Activated CD8-positive, alpha-beta memory T cell treated with anti-CD3 and anti-CD28 coated beads, Interleukin-2, amount 50 U/mL, for 4 hours (primary cell): ENCODE results near the gene RNF40.

Source experiments
- DNase-seq: peaks from one replicate; pipeline ENCODE4 v3.0.0-alpha.2; 2020

Gene RNF40

DNA sequence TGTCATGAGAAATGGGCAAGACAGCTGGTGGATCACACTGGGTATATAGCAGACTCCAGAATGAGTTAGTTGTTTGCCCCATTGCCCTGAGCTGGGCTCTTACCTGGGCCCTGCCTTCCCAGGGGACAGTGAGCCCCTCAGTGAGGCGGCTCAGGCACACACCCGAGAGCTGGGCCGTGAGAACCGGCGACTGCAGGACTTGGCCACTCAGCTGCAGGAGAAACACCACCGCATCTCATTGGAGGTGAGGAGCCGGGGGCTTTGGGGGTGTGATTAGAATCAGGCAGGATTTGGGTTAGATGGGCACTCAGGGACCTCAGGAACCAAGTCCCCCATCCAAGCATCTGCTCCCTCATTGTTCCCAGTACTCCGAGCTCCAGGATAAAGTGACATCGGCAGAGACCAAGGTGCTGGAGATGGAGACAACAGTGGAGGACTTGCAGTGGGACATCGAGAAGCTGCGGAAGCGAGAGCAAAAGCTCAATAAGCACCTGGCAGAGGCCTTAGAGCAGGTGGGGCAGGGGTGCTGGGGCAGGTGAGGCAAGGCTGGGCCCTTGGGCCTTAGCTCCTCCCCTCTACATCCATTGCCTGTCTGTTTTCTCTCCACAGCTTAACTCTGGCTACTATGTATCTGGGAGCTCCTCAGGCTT lies 2.8 kb downstream of the RNF40 start:
- DNase-seq = no peak

DNA sequence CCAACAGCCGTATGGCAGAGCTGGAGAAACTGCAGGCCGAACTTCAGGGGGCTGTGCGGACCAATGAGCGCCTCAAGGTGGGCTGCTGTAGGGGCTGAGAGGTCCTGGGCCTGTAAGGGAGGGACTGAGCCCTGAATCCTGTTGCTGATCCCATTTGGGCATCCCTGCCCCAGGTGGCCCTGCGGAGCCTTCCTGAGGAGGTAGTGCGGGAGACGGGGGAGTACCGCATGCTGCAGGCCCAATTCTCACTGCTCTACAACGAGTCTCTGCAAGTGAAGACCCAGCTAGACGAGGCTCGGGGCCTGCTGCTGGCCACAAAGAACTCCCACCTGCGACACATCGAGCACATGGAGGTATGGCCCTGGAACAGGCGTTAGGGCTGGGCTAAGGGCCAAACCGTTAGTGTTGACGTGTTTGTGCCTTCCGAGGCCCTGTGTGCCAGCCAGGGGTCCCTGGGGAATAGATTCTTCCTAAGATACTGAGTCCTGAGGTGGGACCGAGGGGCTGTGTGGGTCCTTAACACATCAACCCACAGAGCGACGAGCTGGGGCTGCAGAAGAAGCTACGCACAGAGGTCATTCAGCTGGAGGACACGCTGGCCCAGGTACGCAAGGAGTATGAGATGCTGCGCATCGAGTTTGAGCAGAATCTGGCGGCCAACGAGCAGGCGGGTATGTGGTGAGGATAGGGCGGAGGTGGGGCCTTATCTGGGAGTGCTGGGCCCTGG lies 4.2 kb downstream of the RNF40 start:
- DNase-seq = no peak

DNA sequence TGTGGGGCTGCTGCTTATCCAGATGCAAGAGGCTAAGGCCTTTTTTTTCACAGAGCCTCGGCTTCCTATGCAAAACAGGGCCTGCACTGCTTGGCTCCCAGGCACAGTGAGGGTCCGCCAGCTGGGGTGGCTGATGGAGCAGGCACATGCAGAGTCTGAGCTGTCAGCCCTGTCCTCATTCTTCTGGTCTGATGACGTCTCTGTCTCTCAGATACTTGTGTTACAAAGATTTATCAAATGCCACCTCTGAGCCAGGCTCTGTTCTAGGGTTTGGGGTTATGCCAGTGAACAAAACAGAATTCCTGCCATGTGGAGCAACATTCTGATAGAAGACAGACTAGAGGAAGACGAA lies 4.8 kb downstream of the RNF40 start:
- DNase-seq = no peak

DNA sequence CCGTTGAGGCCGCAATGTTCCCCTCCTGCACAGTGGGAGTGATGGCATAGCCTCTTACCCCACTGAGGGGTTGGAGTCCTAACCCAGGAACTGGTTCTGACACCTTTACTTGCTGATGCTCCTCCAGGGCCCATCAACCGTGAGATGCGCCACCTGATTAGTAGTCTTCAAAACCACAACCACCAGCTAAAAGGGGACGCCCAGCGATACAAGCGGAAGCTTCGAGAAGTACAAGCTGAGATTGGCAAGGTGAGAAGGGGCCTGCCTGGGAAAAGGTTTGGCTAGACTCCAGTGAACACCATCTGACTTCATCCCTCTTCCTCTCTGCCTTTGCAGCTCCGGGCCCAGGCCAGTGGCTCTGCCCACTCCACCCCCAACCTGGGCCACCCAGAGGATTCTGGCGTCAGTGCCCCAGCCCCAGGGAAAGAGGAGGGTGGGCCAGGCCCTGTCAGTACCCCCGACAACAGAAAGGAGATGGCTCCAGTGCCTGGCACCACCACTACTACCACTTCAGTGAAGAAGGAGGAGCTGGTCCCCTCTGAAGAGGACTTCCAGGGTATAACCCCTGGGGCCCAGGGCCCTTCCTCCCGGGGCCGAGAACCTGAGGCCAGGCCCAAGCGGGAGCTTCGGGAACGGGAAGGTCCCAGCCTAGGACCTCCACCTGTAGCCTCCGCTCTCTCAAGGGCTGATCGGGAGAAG lies 5.8 kb downstream of the RNF40 start:
- DNase-seq = no peak

DNA sequence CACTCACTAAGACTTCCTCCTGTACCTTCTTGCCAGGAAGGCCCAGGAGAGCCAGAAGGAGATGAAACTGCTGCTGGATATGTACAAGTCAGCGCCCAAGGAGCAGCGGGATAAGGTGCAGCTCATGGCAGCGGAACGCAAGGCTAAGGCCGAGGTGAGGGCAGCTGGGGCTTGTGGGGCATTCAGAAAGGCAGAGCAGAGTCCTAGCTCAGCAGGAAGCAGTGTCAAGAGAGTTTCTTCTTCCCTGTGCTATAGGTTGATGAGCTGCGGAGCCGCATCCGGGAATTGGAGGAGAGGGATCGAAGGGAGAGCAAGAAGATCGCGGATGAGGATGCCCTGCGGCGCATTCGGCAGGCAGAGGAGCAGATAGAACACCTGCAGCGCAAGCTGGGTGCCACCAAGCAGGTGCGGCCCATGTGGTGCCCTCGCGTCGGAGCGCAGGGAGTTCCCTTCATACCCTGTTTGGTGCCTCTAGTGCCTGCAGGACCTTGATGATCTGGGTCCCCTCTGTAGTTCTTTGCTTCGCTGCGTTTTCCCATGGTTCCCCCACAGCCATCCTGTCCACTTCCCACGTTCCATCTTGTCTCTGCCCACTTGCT lies 6.6 kb downstream of the RNF40 start:
- no peak for DNase-seq

DNA sequence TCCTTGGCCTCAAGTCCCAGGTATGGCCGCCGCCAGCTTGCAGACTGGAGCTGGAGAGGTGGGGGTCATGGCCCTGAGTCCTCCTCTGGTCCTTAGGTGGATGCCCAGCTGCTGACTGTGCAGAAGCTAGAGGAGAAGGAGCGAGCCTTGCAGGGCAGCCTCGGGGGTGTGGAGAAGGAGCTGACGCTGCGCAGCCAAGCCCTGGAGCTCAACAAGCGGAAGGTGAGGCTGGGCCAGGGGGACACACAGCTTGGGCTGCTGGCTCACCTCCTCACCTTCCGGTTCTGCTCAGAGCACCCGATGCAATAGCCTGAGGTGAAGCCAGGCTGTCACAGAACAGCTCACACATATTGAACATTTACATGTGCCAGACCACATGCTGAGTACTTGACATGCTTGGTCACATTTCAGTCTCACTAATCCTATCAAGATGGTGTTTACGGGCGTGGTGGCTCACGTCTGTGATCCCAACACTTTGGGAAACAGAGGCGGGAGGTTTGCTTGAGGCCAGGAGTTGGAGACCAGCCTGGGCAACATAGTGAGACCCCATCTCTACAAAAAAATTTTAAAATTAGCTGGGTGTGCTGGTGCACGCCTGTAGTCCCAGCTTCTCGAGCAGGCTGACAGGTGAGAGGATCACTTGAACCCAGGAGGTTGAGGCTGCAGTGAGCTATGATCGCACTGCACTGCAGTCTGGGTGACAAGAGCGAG lies 7.4 kb downstream of the RNF40 start:
- DNase-seq = no peak

DNA sequence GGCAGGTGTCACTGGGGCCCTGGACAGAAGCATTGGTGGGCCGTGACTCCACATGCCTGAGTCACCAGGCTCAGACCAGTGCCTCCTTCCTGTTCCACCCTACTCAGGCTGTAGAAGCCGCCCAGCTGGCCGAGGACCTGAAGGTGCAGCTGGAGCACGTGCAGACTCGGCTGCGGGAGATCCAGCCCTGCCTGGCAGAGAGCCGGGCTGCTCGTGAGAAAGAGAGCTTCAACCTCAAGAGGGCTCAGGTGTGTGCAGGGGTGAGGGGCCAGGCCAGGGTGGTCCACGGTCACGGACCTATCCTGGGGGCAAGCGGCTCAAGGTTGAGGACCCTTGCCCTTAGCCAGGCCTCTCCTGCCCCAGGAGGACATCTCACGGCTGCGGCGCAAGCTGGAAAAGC lies 9.6 kb downstream of the RNF40 start:
- DNase-seq = no peak

DNA sequence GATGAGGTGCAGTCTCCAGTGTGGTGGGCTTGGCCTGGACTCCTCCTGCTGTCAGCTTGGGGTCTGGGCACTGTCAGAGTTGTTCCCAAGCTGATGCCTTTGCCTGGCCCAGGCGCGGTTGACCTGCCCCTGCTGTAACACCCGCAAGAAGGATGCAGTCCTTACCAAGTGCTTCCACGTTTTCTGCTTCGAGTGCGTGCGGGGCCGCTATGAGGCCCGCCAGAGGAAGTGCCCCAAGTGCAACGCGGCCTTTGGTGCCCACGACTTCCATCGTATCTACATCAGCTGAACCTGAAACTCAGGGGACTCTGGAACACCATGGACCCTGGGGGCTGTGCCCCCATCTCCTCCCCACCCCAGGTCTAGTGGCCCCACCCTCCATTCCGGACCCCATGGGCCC lies 11.7 kb downstream of the RNF40 start:
- no peak for DNase-seq

DNA sequence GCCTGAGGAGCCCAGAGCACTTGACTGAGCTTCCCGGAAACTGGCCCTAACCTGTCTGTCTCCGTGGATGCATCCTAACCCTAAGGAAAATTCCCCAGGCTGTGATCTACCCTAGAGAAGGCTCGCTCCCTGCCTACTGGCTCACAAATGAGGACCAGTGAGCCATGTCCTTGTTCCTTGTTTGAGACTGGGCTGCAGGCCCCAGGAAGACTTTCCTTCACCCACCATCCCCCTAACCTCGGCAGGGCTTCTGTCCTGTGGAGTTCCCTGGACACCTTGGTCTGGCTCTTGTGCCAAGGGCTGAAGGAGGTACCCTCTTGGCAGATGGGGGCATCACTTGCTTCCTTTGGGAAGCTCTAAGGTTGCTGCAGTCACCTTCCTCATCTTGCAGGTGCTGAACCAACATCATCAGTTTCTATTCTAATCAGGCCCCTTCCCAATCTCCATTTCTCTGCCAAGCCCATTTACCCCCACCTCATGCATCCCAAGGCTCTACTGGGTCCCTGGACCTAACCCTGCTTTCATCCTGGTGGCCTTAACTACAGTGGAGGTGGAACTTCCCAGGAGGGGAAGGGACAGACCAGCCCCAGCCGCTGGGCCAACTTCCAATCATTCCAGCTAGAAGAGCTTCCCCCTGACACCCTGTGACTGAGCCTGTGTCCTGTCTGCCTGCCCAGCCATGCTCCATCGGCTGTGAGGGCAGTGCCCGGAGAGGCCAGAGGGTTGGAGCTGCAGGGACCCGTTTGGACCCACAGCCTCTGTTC lies 12.4 kb downstream of the RNF40 start:
- DNase-seq = no peak

DNA sequence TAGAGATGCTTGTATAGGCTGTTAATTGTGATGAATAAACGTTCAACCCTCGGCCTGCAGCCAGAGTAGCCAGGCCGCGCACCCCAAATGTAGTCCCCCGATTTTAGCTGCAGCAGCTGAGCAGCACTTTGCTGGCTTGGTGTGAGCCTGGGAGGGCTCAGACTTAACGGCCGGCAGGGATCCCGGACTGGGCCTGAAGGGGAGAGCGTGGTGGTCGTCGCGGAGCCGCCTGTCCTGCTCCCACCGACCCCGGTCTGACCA lies 12.9 kb downstream of the RNF40 start:
- DNase-seq = no peak

DNA sequence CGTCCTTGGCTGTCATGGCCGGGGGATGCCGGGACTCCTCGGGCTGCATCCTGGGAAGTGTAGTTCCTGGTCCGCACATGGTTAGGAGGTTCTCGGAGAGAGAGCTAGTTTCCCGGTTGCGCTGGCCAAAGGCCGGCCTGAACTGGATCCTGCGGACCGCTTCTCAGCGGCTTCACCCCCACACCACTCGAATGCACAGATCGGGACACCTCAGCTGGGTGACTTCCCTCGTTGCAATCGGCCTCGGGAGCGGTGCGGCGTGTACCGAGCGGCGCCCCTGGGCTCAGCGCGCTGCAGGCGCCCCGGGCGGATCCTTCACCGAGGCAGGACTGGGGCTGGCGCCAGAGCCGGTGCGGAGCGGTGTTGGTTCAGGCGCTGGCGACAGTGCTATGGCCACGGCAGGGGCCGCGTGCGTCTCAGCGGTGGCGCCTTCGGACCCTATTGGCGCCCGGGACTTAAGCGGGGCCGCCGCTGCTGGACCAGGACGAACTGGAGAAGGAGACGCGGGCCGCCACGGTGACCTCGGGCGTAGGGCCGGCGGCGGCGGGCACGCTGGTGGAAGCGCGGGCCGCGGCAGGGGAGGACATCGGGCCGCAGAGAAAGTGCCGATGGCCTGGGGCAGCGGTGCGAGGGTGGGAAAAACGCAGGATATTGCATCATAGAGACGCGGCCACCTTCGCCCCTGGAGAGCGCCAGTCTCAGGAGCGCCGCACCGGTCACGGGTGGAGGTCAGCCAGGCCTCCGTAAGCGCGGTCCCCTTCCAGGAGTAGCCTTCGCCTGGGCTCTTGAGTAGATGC lies 13.5 kb downstream of the RNF40 start:
- DNase-seq = peak; percentile 64

DNA sequence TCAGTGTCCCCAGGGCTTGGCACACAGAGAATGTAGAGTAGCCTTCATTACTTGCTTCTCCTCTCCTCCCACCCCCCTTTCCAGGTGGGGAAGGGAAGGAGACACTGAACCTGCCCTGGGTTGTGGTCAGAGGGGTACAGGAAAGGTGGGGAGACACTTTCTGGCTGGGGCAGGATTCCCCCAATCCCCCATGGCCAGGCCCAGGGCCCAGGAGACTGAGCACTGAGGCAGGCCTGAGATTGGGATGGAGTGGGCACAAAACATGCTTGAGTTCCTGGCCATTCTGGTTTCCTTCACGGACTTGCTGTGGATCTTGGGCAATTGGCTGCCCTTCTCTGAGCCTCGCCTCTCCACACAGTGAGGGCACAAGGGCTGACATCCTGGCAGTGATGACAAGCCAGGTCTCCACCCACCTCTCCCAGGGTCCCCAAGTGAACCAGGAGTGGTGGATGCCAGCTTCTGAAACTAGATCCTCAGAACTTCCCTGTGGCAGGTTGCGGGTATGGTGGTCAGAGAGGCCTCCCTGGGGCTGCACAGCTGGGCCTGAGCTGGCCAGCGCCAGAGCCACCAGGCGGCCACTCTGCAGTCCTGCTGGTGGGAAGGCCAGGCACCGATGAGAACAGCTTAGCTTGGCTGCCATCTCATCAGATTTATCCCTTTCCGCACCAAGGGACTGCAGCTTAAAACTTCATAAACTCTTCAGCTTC lies 15.6 kb downstream of the RNF40 start:
- DNase-seq = no peak

DNA sequence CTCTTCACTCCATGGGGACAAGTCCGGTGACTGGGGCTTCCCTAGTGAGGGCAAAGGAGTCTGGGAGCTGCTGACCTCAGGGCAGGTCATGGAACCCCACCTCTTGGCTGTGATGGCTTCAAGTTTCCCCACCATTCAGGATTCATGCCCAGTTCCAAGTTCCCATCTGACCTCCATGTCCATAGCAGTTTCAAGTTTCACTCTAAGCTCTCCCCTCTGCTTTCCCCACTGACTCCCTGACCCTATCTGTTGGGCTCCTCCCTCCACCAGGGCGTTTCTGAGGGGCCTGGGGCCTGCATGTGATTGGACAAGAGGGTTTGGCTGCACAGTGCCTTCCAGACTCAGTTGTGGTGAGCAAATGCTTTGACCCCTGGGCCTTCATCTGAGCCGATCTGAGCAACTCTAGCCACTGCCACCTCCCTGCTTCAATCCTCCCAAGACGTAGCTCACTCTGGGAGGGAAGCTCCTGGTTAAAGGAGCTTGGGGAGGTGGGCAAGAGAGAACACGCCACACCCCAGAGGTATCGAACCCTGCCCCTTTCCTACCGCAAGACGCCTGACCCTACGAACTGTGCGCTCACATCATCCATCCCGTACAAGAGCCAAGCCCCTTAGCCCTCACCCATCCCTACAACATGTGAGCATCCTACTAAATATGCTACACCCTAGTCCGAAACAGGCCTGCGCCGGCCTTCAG lies 16.6 kb downstream of the RNF40 start:
- no peak for DNase-seq

DNA sequence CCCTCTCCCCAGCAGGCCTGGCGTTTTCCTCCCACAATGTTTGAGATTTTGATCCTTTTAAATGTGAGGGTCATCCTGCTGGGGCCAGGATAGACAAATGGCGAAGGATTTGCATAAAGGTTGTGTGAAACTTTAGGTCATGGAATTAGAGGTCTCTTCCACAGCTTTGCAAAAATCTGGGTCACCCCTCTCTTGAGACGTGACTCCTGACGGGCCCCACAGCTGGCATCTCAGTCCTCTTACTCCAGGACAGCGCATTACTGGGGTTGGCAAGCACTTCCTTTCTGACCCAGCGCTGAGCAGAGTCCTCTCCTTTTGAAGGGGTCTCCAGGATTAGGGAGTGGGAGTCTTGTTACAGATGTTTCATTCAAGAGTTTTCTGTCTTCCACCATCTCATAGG lies 17.5 kb downstream of the RNF40 start:
- no peak for DNase-seq

DNA sequence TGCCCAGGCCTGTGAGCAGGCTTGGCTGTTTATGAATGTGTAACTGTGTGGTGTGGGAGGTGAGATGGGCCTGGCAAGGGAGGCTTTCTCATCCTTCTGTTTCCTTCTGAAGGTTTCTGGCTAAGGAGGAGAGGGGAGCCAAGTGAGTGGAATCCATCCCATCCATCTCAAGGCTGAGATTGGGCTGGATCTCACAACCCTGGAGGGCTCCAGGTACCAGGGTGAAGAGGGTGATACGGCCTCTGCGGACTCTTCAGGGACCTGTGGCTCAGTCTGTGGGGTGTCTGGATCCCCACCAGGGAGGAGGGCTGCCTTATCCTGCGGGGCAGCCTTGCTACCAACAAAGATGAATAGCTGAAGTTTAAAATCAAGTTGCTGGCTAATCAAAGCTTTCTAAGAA lies 17.9 kb downstream of the RNF40 start:
- no peak for DNase-seq

DNA sequence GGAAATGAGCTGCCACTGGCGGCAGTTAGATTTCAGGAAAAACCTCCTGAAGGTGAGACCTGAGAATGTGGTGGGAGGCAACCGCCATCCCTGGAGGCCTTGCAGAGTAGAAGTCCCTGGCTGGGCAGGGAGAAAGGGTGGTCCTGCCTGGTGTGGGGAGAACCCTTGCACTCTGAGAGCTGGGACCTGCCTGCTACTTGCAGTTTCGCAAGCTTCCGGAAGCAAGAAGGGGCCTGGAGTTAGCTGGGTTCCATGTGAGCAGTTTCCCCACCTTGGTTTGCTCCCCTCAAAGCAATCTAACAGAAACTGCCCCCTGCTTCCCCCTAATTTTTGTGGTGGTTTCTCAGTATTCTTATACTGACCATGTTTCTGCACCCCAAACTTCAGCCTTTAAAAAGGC lies 18.4 kb downstream of the RNF40 start:
- DNase-seq = no peak

DNA sequence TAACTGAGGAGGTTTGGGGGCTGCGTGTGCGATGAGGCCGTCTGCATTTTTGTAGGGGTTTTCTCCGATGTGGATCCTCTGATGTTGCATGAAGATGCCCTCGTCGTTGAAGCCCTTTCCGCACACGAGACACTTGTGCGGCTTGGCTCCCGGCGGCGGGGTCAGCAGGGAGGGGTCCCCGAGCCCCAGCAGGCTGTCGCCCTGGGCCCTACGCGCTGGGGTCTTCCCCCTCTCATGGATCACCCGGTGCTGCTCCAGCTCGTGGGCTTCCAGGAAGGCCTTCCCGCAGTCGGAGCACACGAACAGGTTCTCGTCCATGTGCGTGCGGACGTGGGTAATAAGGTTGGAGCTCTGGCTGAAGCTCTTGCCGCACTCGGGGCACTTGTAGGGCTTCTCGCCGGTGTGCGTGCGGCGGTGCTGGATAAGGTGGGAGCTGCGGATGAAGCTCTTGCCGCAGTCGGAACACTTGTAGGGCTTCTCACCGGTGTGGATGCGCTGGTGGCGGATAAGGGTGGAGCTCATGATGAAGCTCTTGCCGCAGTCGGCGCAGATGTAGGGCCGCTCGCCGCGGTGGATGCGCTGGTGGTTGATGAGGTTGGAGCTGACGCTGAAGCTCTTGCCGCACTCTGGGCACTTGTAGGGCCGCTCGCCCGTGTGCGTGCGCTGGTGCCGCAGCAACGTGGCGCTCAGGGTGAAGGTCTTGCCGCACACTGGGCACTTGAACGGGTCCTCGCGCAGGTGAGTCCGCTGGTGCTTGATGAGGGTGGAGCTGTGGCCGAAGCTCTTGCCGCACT lies 20.6 kb downstream of the RNF40 start:
- DNase-seq = no peak

DNA sequence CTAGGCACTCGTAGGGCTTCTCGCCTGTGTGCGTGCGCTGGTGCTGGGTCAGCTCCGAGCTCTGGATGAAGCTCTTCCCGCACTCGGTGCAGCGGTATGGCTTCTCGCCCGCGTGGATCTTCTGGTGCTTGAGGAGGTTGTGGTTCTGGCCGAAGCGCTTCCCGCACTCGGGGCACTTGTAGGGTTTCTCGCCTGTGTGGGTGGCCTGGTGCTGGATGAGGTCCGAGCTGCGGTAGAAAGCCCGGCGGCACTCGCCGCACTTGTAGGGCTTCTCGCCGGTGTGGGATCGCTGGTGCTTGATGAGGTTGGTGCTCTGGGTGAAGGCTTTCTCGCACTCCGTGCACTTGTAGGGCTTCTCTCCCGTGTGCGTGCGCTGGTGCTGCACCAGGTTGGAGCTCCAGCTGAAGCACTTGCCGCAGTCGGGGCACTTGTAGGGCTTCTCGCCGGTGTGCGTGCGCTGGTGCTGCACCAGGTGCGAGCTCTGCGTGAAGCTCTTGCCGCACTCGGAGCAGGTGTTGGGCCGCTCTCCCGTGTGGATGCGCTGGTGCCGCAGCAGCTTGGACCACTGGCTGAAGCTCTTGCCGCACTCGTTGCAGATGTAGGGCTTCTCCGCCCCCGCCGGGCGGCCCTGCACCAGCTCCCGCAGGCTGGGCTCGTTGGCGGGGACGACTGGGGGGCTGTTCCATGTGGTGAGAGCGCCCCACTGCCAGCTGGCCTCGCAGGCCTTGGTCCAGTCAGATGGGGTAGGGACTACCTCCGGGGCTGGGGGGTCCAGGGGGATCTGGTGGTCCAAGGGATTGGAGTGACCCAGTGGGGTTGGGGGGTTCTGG lies 21.4 kb downstream of the RNF40 start:
- DNase-seq = no peak

DNA sequence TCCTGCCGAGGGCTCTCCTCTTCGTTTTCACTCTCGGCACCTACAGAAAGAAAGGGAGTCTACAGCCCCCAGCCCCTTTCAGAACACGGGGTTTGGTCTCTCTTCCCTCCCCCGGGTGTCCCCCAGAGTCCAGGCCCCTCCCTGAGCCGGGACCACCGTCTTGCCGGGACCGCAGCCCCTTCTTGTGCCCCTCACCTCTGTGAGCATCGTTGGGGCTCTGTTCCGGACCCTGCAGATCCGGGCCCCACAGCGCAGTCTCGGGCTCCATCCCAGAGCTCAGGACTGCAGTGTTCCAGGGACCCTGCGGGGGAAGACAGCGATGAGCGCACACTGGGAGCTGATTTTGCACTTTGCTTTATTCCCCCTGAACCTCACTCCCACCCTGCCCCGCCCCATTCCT lies 22.1 kb downstream of the RNF40 start:
- no peak for DNase-seq
